Measurements from ENCODE around the gene MAN1A1.

GRCh38 chr6:119312441-119312840, 37.1 kb downstream of the MAN1A1 start:
- TF ChIP-seq CTCF (IDR thresholded peaks at IDR 0.05) (no peak), POLR2A (IDR thresholded peaks at IDR 0.05) (no peak)

Measured in esophagus squamous epithelium (tissue), 4 donors.